ENCODE data around the gene RPS23.
A peak's percentile ranks its signal among the peaks of the same experiment; 100 is the strongest.

The RPS23 gene

GRCh38 chr5:82277987-82278710 is at the start of gene RPS23:
TSS of gene RPS23 (minus strand) at chr5:82278354. CDS start at chr5:82278323, 31 bp downstream.
- peak; percentile 88 for DNase-seq (ENCODE audit: extremely low spot score)
- ChIA-PET POLR2A (interaction anchor here (0.6 to 2.5 kb wide), 20 partner anchors 9 to 1263 kb away, joined by 3 to 26 read pairs (median 4); partner anchors contain the start of gene ZCCHC9), CTCF (no interaction called here)
- TF ChIP-seq SUZ12 (IDR thresholded peaks at IDR 0.05) (no peak), LEF1 (IDR thresholded peaks at IDR 0.05; ENCODE audit: borderline replicate concordance) (no peak), HDGF (IDR thresholded peaks at IDR 0.05; ENCODE audit: borderline replicate concordance) (no peak), BHLHE40 (IDR thresholded peaks at IDR 0.05; ENCODE audit: borderline replicate concordance) (no peak), PKNOX1 (IDR thresholded peaks at IDR 0.05) (no peak), FOXM1 (IDR thresholded peaks at IDR 0.05; ENCODE audit: borderline replicate concordance) (no peak), L3MBTL2 (conservative IDR thresholded peaks at IDR 0.05) (peak; percentile 72), FOXK2 (IDR thresholded peaks at IDR 0.05) (no peak), ARNT (IDR thresholded peaks at IDR 0.05) (no peak), SP1 (IDR thresholded peaks at IDR 0.05) (no peak), ELF4 (IDR thresholded peaks at IDR 0.05) (peak; percentile 20), TARDBP (IDR thresholded peaks at IDR 0.05) (no peak), NFRKB (IDR thresholded peaks at IDR 0.05) (0 out of 2 replicates have a peak, but pooled peaks have one; percentile 35)

- ChIA-PET POLR2A (no interaction called here), CTCF (no interaction called here)
- DNase-seq (ENCODE audit: extremely low spot score): no peak
- TF ChIP-seq CTBP1 (IDR thresholded peaks at IDR 0.05; ENCODE audit: borderline replicate concordance) (no peak), FOXM1 (IDR thresholded peaks at IDR 0.05; ENCODE audit: borderline replicate concordance) (no peak), SP1 (IDR thresholded peaks at IDR 0.05) (no peak), LEF1 (IDR thresholded peaks at IDR 0.05; ENCODE audit: borderline replicate concordance) (no peak), ARNT (IDR thresholded peaks at IDR 0.05) (no peak), ELF4 (IDR thresholded peaks at IDR 0.05) (no peak), FOXK2 (IDR thresholded peaks at IDR 0.05) (no peak)
Measured at GRCh38 chr5:82327941-82328340, 49.8 kb upstream of the RPS23 start.

GRCh38 chr5:82325996-82326395 is 47.8 kb upstream of the RPS23 start:
- no peak for TF ChIP-seq FOXA1 (IDR thresholded peaks at IDR 0.05)
- ChIA-PET POLR2A (no interaction called here), CTCF (no interaction called here)
- no peak for DNase-seq (ENCODE audit: extremely low spot score)

- POLR2A ChIA-PET: no interaction called here
- CTCF ChIA-PET: no interaction called here
- TF ChIP-seq L3MBTL2 (conservative IDR thresholded peaks at IDR 0.05): no peak
- no peak for TF ChIP-seq FOXM1 (IDR thresholded peaks at IDR 0.05; ENCODE audit: borderline replicate concordance)
- TF ChIP-seq HDGF (IDR thresholded peaks at IDR 0.05; ENCODE audit: borderline replicate concordance): no peak
- no peak for TF ChIP-seq PKNOX1 (IDR thresholded peaks at IDR 0.05)
- TF ChIP-seq FOXA1 (IDR thresholded peaks at IDR 0.05): no peak
- no peak for TF ChIP-seq LEF1 (IDR thresholded peaks at IDR 0.05; ENCODE audit: borderline replicate concordance)
- no peak for TF ChIP-seq ZNF384 (IDR thresholded peaks at IDR 0.05)
- TF ChIP-seq ELF4 (IDR thresholded peaks at IDR 0.05): no peak
- no peak for TF ChIP-seq ARNT (IDR thresholded peaks at IDR 0.05)
- no peak for TF ChIP-seq FOXK2 (IDR thresholded peaks at IDR 0.05)
- no peak for TF ChIP-seq TARDBP (IDR thresholded peaks at IDR 0.05)
- TF ChIP-seq CTBP1 (IDR thresholded peaks at IDR 0.05; ENCODE audit: borderline replicate concordance): no peak
Measured at GRCh38 chr5:82325155-82325554, 47.0 kb upstream of the RPS23 start.

GRCh38 chr5:82320966-82321365 is 42.8 kb upstream of the RPS23 start:
- TF ChIP-seq CTBP1 (IDR thresholded peaks at IDR 0.05; ENCODE audit: borderline replicate concordance): no peak
- no peak for TF ChIP-seq TARDBP (IDR thresholded peaks at IDR 0.05)
- TF ChIP-seq PKNOX1 (IDR thresholded peaks at IDR 0.05): no peak
- TF ChIP-seq ELF4 (IDR thresholded peaks at IDR 0.05): no peak
- TF ChIP-seq FOXM1 (IDR thresholded peaks at IDR 0.05; ENCODE audit: borderline replicate concordance): no peak
- ChIA-PET POLR2A (no interaction called here), CTCF (interaction anchor here (0.7 kb wide), 1 partner anchor 26 kb away, joined by 3 read pairs; no protein-coding TSS in a partner anchor)
- no peak for DNase-seq (ENCODE audit: extremely low spot score)

More at GRCh38 chr5:82325155-82325554, 47.0 kb upstream of the RPS23 start:
- no peak for DNase-seq (ENCODE audit: extremely low spot score)

GRCh38 chr5:82319651-82320376 is 41.7 kb upstream of the RPS23 start:
- POLR2A ChIA-PET: no interaction called here
- DNase-seq (ENCODE audit: extremely low spot score): no peak
- TF ChIP-seq SP1 (IDR thresholded peaks at IDR 0.05) (no peak), ZNF384 (IDR thresholded peaks at IDR 0.05) (no peak), PKNOX1 (IDR thresholded peaks at IDR 0.05) (no peak)
- CTCF ChIA-PET: no interaction called here

Data from HEK293T (cell line).